Activated CD4-positive, alpha-beta T cell treated with anti-CD3 and anti-CD28 coated beads for 24 hours (primary cell): Measurements from ENCODE around the gene RYR2.
"Not testable (repeated sequence)": the region's sequence is repeated elsewhere in the genome, so short reads cannot be mapped to it uniquely, and the experiment has no call there.

Experiments used
- DNase-seq, 2 donors: peaks; one replicate each; pipeline ENCODE4 v3.0.0-alpha.2; 2020; ENCODE audit warnings: low read depth in 2 of 2

RYR2 gene

DNA sequence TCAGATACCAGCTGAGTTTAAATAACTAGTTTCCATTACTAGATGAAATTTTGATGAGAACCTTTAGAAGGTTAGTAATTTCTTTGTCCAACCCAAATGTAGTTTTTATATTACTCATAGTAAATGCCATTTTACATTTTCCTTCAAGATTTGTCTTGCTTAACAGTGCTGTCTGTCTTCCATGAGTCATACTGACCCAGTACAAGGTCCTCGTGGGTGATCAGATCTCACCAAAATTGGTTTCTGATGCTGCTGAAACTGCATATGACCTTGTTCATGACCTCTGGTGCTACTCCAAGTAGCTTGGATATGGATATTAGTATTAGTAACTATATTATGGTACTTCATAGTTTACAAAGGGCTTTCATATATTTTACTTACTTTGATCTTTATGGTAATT, 207.1 kb downstream of the RYR2 start:
- no peak for DNase-seq

DNA sequence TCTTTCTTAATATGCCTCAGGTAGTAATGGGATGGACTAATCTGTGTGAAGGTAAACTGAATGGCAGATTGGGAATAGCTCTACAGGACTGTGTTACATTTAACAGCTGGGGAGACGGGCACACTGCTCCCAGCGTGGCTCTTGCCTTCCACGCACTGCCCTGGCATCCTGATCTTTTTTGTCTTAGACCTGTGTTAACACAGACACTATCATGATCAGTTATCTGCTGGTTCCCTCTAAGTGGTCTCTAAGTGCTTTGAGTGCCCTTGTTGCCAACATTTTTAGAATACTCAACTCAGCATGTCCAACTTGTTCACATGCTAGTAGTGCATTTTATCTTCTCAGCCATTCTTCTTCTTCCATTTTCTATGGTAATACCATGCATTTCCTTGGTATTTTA, 208.1 kb downstream of the RYR2 start:
- no peak for DNase-seq

DNA sequence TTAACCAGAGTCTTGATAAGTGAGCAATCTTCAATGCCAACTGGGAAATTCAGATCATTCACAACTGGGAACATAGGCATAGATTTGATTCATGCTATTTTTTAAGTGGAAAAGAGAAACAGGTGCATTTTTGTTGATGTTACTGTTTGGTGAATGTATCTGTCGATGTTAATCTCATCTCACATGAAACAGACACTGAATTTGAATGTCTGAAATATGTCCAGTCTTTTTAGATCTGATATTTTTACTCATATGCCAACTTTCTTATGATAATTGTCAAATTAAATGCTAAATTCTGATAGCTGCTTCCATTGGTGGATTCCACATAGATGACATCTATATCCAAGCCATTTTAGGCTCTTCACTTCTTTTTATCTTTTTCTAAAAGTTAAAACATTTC, 213.1 kb downstream of the RYR2 start:
- no peak for DNase-seq

DNA sequence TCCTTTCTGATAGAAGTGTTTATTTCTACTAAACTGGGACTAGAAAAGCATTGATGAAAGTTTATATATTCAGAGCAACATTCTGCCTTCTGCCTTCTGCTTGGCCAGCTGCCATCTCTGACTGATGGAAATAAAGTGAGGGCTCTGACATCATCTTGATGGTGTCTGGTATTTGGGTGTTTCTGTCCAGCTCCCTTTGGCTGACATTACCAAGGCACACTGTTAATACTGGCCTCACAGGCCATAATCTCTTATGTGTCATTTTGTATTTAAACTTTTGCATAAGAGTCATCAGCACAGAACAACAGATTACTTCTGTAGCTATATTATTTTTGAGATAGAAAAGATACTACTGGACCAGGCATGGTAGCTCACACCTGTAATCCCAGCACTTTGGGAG, 216.9 kb downstream of the RYR2 start:
- DNase-seq, result no peak

DNA sequence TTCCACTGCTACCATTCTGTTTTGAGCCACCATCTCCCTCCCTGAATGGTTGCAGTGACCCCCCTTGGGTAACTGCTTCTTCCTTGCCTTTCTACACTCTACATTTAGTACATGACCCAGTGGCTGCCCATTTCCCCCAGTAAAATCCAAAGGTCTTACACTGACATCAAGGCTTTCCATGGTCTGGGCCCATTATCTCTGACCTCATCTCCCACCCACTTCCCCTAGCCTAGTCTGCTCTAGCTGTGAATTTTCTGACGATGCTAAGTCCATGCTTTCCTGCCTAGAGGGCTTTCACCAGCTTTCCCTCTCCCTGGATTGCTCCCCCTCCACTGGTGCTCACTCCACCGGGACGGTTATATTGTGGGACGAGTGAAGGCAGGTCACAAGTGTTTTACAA, 219.2 kb downstream of the RYR2 start:
- DNase-seq, result no peak

DNA sequence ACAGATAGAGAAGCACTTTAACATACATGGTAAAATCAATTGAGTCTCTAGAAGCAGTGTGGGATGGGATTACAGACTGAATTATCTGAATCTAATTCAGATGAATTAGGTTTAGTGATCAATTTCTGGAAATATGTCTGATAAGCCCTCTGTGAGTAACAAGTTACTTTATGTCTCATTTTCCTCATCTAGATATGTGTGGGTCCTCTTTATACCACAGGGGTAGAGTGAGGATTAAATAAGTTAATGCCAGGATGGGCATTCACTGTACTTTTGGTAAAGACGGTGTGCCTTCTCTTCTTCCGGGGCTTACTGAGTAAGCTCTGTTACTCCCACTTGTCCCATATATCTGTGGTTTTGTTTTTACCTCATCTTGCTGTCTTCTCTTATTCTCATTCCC, 225.8 kb downstream of the RYR2 start:
- no peak for DNase-seq

DNA sequence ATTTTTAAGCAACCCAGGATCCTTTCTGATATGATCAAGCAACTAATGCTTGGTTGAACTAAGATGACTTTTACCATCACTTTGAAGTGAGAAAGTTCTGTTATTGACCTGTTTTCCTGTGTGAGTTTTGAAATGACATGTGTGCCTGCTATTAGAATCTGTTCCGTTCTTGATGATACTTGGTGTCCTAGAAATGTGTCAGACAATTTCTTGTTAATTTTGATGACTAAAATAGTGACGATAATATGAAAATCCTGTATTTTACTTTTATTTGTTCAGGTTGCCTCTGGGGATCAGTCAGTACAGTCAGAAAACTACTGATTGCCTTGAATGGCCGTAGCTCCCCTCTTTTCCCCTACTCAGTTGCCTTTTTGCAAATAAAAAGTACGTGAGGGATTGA, 228.0 kb downstream of the RYR2 start:
- no peak for DNase-seq

DNA sequence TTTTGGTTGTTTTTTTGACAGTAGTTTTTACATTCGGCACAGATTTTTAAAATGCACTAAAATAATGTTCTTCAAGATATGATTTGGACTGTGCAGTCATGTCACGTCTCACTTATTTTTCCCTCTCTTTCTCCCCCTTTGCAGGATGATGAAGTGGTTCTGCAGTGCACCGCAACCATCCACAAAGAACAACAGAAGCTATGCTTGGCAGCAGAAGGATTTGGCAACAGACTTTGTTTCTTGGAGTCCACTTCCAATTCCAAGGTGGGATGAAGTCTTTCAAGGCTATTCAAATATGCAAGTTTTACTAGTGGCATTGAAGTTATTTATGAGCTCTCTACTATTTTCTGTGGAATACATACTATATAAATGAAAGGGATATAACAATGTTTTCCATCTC, 228.4 kb downstream of the RYR2 start:
- no peak for DNase-seq

DNA sequence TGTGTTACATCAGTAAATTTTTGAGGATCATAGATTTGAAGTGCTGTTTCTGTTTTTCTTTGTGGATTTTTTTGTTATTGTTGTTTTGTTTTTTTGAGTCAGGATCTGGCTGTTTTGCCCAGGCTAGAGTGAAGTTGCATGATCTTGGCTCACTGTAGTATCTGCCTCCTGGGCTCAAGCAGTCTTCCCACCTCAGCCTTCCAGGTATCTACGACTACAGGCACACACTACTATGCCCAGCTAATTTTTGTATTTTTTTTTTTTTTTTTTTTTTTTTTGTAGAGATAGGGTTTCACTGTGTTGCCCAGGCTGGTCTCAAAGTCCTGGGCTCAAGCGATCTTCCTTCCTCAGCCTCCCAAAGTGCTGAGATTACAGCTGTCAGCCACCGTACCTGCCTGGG, 236.0 kb downstream of the RYR2 start:
- not testable (repeated sequence) for DNase-seq

DNA sequence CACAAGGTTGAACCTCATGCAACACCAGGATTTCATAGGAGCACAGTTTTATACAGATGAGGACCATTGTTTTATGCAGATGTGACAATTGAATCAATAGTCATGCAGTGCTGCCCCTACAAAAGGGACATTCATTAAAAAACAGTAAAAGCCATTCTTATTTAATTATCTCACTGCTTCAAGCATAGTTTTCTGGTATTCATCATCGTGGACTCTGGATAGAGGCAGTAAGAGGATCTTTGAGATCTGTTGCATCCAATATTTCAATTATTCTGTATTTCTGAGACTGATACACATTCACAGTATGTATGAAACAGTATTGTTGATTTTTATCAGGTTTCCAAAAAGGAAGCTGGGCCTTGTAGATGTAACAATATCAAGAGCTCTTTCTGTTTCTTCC, 237.6 kb downstream of the RYR2 start:
- DNase-seq, result no peak

DNA sequence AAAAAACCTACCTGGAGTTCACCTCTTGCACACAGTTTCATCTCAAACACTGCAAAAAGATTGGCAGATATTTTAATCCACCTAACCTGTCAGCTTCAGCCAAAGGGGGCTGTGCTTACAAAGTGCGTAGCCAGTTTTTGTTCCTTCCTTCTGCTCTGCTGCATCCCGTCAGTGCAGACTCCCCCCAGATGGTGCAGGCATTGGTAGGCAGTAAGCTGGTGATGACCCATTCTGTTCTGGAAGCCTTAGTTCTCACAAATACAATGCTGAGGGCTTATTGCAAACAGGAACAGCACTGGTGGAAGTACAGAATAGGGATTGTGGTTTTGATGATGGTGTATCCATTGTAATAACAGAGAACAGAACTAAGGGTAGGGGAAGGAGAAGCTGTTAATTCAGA, 239.5 kb downstream of the RYR2 start:
- DNase-seq, result no peak

DNA sequence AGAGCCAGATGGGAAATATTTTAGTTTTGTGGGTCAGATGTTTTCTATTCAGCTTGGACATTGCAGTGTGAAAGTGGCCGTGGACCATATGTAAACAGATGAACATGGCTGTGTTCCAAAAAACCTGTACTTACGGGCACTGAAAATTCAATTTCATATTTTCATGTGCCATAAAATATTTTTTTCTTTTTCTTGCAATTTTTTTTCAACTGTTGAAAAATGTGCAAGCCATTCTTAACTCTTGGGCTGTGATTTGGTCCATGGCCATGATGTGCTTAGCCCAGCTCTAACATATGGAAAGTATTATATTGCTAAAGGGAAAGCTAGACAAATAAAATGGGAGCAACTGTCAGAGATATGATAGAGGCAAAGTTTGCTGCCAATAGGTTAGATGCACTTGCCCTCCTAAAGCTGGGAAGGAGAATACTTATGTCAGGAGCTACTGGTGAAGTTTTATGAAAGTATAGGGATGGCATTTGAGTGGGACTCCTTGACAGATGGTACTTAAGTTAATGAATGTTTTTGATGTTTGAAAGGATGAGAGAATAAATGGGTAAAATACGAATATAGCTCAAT, 240.3 kb downstream of the RYR2 start:
- DNase-seq, result no peak

DNA sequence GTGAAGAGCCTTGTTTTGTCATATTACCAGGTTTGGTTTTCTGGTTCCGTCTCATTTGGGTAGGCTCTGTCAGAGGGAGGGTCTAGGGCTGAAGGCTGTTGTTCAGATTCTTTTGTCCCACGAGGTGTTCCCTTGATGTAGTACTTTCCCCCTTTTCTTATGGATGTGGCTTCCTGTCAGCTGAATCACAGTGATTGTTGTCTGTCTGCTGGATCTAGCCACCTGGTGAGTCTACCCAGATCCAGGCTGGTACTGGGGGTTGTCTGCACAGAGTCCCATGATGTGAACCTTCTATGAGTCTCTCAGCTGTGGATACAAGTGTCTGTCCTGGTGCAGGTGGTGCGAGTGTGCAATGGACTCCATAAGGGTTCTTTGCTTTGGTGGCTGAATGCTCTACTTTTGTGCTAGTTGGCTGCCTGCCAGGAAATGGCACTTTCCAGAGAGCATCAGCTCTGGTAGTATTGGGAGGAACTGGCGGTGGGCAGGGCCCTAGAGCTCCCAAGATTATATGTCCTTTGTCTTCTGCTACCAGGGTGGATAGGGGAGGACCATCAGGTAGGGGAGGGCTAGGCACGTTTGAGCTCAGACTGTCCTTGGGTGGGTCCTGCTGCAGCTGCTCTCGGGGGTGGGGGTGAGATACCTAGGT, 246.0 kb downstream of the RYR2 start:
- no peak for DNase-seq

DNA sequence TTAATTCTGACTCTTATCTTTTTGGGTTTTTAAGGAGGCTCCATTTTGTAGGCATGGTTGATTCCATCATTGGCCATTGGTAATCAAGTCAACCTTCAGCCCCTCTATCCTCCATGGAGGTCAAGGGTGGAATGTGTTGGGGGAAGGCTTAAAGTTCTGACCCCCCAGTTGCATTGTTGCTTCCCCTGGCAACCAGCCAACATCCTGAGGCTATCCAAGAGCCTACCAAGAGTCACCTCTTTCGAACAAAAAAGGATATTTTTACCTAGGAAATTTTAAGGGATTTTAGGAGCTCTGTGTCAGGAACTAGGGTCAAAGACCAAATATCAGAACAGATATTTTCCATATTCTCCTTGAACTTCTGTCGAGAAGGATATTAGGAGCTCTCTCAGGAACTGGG, 251.8 kb downstream of the RYR2 start:
- DNase-seq, result no peak

DNA sequence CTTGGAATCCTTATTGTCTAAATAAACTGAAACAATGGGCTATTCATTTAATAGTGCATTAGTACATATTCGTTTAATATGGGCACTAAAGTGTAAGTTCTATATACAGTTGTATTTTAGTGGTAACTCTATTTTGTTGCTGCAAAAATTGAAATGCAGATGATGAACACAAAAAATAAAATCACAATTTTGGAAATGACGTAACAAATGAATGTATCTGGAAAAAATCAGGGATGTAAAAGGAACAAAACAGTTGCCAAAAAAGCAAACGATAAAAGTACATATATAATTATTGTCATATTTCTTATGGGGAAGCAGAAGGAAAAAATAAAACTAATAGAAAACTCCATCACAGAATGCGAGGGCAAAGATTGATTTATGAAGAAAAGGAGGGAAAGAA, 254.9 kb downstream of the RYR2 start:
- no peak for DNase-seq

DNA sequence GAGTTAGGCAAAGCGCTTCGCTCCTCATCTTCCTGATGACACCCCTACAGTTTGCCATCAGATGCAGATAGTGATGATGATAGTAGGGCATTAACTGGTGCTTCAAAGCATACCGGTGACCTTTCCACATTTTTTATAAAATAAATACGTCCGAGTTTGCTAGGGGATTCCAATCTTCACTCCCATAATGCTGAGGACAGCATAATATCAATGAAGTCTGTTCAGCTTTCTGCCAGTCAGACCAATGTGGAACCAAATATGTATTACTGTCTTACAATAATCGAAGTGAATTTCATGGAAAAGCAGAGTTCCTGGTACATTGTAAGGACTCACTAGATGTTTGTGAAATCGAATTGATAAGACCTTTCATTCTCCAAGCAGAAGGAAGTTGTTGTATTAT, 258.7 kb downstream of the RYR2 start:
- DNase-seq, result no peak

DNA sequence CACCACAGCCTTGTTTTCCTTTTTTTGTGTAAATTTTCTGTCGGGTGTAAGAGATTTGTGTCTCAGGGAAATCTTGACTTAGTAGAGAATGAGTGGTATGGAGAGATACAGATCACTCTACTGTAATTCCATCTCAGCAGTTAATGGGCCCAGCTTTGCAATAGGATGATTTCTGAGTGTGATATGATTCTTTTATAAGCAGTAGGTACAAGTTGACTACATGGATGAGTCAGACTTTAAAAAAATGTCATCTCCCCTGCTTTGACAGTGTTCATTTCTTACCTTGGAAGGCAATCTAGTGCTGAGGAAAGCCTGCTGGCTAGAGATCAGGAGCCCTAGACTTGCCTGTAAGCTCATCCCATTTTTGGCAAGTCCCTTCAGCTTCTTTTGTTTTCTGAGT, 261.9 kb downstream of the RYR2 start:
- DNase-seq, result no peak

DNA sequence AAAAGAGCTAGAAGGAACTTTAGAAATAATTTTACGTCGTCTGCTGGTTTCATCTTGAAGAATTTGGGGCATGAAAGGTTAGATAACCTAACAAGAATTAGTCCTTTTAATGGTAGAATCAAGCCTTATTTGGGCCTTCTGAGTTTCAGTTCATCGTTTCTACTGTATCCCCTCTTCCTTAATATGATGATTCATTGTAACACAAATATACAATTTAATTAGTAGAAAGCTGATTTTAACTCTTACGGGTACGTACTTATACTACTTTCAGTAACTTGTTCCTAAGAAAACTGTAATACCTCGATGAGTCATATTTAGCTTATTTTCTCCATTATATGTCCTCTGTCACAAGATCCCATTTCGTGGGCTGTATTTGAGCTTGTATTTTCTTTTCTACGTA, 264.7 kb downstream of the RYR2 start:
- DNase-seq, result no peak

DNA sequence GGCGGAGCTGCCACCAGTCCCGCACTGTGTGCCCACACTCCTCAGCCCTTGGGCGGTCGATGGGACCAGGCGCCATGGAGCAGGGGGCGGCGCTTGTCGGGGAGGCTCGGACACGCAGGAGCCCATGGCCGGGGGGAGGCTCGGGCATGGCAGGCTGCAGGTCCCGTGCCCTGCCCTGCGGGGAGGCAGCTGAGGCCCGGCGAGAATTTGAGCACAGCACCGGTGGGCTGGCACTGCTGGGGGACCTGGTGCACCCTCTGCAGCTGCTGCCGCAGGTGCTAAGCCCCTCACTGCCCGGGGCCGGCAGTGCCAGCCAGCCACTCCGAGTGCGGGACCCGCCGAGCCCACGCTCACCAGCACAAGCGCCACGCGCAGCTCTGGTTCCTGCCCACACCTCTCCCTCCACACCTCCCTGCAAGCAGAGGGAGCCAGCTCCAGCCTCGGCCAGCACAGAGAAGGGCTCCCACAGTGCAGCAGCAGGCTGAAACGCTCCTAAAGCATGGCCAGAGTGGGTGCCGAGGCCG, 267.7 kb downstream of the RYR2 start:
- DNase-seq, result no peak

DNA sequence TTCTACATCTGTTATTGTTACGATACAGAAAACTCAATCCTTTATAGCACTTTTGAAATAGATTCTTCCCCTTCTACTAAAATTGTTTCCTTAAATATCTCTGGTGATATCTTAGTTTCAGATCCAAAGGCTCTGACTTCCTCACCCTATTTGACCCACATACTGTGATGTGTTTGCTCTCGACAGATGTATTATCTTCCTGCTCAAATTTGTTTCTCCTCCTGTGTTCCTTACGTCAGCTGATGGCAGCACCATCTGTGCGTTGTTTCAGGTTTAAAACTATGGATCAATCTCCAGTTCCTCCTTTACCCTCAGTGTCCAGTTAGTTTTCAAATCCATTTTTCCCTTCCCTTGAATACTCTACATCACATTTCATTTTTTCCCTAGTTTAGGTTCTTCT, 274.4 kb downstream of the RYR2 start:
- DNase-seq, result no peak

DNA sequence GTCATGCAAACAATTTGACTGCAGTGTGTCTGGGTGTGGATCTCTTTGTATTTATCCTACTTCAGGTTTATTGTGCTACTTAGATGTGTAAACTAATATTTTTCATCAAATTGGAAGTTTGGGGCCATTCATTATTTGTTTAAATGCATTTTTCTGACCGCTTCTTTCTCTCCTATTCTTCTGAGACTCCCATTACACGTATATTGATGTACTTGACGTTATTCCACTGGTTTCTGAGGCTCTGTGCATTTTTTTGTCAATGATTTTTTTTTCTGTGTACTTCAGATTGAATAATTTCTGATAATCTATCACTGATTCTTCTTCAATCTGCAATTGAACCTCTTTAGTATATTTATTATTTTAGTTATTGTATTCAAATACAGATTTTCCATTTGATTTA, 276.8 kb downstream of the RYR2 start:
- no peak for DNase-seq

DNA sequence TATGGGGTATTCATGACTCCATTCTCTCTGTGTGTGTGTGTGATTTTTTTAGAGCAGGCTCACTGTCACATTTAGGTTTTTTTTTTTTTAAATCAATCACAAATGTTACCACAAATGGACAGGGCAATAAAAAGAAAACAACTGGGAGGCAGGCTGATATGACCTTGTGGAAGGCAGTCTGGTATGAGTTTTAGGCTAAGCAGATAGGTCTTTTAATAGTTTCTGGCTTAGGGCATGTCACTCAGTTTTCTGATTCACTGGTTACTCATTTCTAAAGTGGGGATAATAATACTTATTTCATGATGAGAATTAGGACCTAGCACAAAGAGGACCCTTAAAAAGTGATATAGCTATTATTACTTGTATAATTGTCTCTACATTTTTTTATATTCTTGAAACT, 278.9 kb downstream of the RYR2 start:
- no peak for DNase-seq

DNA sequence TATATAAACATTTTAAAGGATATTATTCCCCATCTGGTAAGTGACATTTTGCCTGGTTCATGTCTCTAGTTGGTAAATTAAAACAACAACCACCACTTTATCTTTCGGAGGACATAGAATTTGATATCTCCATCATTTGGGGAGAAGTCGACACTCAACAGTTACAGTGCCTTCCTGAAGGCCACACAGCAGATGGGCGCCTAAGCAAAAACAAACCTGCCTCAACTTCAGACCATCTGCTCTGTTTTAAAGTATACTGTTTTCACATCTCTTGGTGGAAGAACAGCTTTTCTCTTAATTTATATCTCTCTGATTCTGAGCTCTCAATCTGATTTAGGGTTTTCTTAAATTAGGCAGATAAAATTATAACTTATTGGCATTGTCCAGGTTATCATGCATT, 282.2 kb downstream of the RYR2 start:
- DNase-seq, result no peak

DNA sequence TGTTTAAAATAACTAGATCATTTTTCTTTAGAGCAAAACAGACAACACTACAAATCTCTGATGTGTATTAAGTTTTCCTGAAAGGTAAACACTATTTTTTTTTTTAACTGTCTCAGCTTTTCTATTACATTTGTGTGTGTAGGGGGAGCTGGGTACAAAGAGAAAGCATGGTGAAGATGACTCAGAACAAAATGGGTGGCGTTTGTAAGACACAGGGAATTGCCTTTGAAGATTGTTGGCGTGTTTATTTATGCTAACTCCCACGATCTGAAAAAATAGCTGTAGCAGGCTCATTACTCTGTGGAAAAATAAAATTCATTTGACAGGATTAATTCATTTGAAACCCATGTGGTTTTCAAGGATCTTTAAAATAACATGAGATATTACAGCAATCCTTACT, 285.1 kb downstream of the RYR2 start:
- no peak for DNase-seq
